GM12873 (cell line): ENCODE measurements around the gene FRAT1.

Source experiments
- CTCF ChIP-seq: IDR thresholded peaks from 2 replicates; pipeline ENCODE4 v1.5.1; 2012; ENCODE audit warnings: low read depth, mild to moderate bottlenecking, moderate library complexity, low read length, control low read depth; ENCODE audit not compliant: insufficient read depth; ENCODE audit errors: missing control alignments

Gene FRAT1

GRCh38 chr10:97333601-97334369, 14.7 kb downstream of the FRAT1 start:
- TF ChIP-seq CTCF, result no peak

- TF ChIP-seq CTCF, result no peak
Measured at GRCh38 chr10:97334370-97335175, 15.5 kb downstream of the FRAT1 start, which contains the start of gene FRAT2. Gene FRAT2, minus strand, starts transcription at chr10:97334729. Its CDS starts 157 bp downstream, at chr10:97334572.

GRCh38 chr10:97335188-97335619, 16.1 kb downstream of the FRAT1 start:
- no peak for TF ChIP-seq CTCF

- TF ChIP-seq CTCF, result no peak
Measured at GRCh38 chr10:97336006-97336405, 16.9 kb downstream of the FRAT1 start.

GRCh38 chr10:97336446-97336845, 17.4 kb downstream of the FRAT1 start:
- no peak for TF ChIP-seq CTCF

- no peak for TF ChIP-seq CTCF
Measured at GRCh38 chr10:97336942-97337831, 18.1 kb downstream of the FRAT1 start.
